Measurements from ENCODE around the gene DBI. TPM values are rescaled to one million over a fixed set of nuclear protein-coding genes. Genes with fewer than 3 reads are reported as not detected.

The DBI gene
- total and polyA plus RNA-seq, 2 experiments from 2014 or later, result 171 to 873 TPM

GRCh38 chr2:119324685-119325270 lies 42.0 kb upstream of the DBI start (continued):
- TF ChIP-seq, protein P1, sequence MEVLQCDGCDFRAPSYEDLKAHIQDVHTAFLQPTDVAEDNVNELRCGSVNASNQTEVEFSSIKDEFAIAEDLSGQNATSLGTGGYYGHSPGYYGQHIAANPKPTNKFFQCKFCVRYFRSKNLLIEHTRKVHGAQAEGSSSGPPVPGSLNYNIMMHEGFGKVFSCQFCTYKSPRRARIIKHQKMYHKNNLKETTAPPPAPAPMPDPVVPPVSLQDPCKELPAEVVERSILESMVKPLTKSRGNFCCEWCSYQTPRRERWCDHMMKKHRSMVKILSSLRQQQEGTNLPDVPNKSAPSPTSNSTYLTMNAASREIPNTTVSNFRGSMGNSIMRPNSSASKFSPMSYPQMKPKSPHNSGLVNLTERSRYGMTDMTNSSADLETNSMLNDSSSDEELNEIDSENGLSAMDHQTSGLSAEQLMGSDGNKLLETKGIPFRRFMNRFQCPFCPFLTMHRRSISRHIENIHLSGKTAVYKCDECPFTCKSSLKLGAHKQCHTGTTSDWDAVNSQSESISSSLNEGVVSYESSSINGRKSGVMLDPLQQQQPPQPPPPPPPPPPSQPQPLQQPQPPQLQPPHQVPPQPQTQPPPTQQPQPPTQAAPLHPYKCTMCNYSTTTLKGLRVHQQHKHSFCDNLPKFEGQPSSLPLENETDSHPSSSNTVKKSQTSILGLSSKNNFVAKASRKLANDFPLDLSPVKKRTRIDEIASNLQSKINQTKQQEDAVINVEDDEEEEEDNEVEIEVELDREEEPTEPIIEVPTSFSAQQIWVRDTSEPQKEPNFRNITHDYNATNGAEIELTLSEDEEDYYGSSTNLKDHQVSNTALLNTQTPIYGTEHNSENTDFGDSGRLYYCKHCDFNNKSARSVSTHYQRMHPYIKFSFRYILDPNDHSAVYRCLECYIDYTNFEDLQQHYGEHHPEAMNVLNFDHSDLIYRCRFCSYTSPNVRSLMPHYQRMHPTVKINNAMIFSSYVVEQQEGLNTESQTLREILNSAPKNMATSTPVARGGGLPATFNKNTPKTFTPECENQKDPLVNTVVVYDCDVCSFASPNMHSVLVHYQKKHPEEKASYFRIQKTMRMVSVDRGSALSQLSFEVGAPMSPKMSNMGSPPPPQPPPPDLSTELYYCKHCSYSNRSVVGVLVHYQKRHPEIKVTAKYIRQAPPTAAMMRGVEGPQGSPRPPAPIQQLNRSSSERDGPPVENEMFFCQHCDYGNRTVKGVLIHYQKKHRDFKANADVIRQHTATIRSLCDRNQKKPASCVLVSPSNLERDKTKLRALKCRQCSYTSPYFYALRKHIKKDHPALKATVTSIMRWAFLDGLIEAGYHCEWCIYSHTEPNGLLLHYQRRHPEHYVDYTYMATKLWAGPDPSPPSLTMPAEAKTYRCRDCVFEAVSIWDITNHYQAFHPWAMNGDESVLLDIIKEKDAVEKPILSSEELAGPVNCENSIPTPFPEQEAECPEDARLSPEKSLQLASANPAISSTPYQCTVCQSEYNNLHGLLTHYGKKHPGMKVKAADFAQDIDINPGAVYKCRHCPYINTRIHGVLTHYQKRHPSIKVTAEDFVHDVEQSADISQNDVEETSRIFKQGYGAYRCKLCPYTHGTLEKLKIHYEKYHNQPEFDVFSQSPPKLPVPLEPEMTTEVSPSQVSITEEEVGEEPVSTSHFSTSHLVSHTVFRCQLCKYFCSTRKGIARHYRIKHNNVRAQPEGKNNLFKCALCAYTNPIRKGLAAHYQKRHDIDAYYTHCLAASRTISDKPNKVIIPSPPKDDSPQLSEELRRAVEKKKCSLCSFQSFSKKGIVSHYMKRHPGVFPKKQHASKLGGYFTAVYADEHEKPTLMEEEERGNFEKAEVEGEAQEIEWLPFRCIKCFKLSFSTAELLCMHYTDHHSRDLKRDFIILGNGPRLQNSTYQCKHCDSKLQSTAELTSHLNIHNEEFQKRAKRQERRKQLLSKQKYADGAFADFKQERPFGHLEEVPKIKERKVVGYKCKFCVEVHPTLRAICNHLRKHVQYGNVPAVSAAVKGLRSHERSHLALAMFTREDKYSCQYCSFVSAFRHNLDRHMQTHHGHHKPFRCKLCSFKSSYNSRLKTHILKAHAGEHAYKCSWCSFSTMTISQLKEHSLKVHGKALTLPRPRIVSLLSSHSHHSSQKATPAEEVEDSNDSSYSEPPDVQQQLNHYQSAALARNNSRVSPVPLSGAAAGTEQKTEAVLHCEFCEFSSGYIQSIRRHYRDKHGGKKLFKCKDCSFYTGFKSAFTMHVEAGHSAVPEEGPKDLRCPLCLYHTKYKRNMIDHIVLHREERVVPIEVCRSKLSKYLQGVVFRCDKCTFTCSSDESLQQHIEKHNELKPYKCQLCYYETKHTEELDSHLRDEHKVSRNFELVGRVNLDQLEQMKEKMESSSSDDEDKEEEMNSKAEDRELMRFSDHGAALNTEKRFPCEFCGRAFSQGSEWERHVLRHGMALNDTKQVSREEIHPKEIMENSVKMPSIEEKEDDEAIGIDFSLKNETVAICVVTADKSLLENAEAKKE (CRISPR knock-in tag; IDR thresholded peaks at IDR 0.05), result no peak
- TF ChIP-seq ZNF331 (CRISPR knock-in tag; IDR thresholded peaks at IDR 0.05; ENCODE audit: low read depth) (no peak), NANOG (IDR thresholded peaks at IDR 0.05; ENCODE audit: borderline replicate concordance) (no peak), JUNB (IDR thresholded peaks at IDR 0.05; ENCODE audit: unreplicated experiment) (no peak), POLR2AphosphoS5 (IDR thresholded peaks at IDR 0.05; ENCODE audit: low read depth) (no peak), CREB1 (CRISPR knock-in tag; IDR thresholded peaks at IDR 0.05; ENCODE audit: low read depth) (no peak), EZH2phosphoT487 (IDR thresholded peaks at IDR 0.05; ENCODE audit: unreplicated experiment) (no peak)

DNA sequence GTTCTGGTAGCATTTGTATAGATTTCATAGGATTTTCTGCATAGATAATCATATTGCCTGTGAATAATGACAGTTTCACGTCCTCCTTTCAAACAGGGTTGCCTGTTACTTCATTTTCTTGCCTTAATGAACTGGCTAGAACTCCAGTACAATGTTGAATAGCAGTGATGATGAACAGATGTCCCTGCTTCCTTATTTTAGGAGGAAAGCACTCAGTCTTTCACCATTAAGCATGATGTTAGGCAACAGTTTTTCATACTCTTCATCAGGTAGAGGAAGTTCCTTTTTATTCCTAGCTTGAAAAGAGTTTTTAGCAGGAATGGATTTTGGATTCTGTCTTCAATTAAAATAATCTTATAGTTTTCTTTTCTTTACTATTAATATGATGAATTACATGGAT lies 39.8 kb upstream of the DBI start:
- H3K27me3 ChIP-seq (ENCODE audit: insufficient read depth), result no peaks in the 10 kb centered on the region
- H3K9me3 Mint-ChIP-seq, result no peaks in the 10 kb centered on the region
- H2AFZ ChIP-seq, result no peak overlapping the region
- H3K4me3 Mint-ChIP-seq, result no peak overlapping the region
- no peak overlapping the region for H3K27ac ChIP-seq (ENCODE audit: low read depth)
- no peak overlapping the region for H3K4me3 ChIP-seq
- no peak for ATAC-seq
- H3K4me1 Mint-ChIP-seq, result no peaks in the 10 kb centered on the region
- H3K27ac Mint-ChIP-seq, result no peak overlapping the region
- H4K20me1 ChIP-seq (replicated peaks; ENCODE audit: insufficient read depth), result no peaks in the 10 kb centered on the region
- H3K27me3 Mint-ChIP-seq (ENCODE audit: insufficient read depth, low read depth, poor library complexity), result peaks cover 3% of the 10 kb centered on the region
- H3K36me3 ChIP-seq (ENCODE audit: insufficient read depth), result no peaks in the 10 kb centered on the region
- no peaks in the 10 kb centered on the region for H3F3A ChIP-seq (replicated peaks; ENCODE audit: low read depth)
- no peak for DNase-seq (ENCODE audit: low spot score)
- no peaks in the 10 kb centered on the region for H3K36me3 Mint-ChIP-seq (ENCODE audit: low read depth)
- H3K9me2 ChIP-seq (ENCODE audit: insufficient read depth), result no peaks in the 10 kb centered on the region
- no peaks in the 10 kb centered on the region for H3K4me1 ChIP-seq (ENCODE audit: insufficient read depth)
- H3K4me2 ChIP-seq, result no peak overlapping the region
- H3K79me2 ChIP-seq (replicated peaks; ENCODE audit: insufficient read depth), result no peaks in the 10 kb centered on the region
- TF ChIP-seq ZNF114 (CRISPR knock-in tag; IDR thresholded peaks at IDR 0.05), result no peak
- TF ChIP-seq, protein P2, sequence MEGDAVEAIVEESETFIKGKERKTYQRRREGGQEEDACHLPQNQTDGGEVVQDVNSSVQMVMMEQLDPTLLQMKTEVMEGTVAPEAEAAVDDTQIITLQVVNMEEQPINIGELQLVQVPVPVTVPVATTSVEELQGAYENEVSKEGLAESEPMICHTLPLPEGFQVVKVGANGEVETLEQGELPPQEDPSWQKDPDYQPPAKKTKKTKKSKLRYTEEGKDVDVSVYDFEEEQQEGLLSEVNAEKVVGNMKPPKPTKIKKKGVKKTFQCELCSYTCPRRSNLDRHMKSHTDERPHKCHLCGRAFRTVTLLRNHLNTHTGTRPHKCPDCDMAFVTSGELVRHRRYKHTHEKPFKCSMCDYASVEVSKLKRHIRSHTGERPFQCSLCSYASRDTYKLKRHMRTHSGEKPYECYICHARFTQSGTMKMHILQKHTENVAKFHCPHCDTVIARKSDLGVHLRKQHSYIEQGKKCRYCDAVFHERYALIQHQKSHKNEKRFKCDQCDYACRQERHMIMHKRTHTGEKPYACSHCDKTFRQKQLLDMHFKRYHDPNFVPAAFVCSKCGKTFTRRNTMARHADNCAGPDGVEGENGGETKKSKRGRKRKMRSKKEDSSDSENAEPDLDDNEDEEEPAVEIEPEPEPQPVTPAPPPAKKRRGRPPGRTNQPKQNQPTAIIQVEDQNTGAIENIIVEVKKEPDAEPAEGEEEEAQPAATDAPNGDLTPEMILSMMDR (conservative IDR thresholded peaks at IDR 0.05; ENCODE audit: low read depth in 2 of 2), result no peak
- TF ChIP-seq, protein P3, sequence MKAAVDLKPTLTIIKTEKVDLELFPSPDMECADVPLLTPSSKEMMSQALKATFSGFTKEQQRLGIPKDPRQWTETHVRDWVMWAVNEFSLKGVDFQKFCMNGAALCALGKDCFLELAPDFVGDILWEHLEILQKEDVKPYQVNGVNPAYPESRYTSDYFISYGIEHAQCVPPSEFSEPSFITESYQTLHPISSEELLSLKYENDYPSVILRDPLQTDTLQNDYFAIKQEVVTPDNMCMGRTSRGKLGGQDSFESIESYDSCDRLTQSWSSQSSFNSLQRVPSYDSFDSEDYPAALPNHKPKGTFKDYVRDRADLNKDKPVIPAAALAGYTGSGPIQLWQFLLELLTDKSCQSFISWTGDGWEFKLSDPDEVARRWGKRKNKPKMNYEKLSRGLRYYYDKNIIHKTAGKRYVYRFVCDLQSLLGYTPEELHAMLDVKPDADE (IDR thresholded peaks at IDR 0.05), result no peak

Measured in GM23338 (cell line).